Suprapubic skin (tissue), 4 donors: Measurements from ENCODE around the gene LARP6. TPM values are rescaled to one million over a fixed set of nuclear protein-coding genes. Genes with fewer than 3 reads are reported as not detected.

ENCODE experiments used
- DNase-seq, 2 donors: peaks; one replicate each; pipeline ENCODE4 v3.0.0-alpha.2; 2019; ENCODE audit warnings: low spot score in 2 of 2
- H3K27ac ChIP-seq: fragments of 200-600 bp; sonication (generic); one replicate; pipeline ENCODE4 v1.5.1; 2019
- H3K27me3 ChIP-seq: fragments of 200-600 bp; sonication (generic); one replicate; pipeline ENCODE4 v1.5.1; 2019
- H3K36me3 ChIP-seq: fragments of 200-600 bp; sonication (generic); one replicate; pipeline ENCODE4 v1.5.1; 2019
- H3K4me1 ChIP-seq: fragments of 200-600 bp; sonication (generic); one replicate; pipeline ENCODE4 v1.5.1; 2019
- H3K4me3 ChIP-seq: fragments of 200-600 bp; sonication (generic); one replicate; pipeline ENCODE4 v1.5.1; 2019; ENCODE audit warnings: mild to moderate bottlenecking
- H3K9me3 ChIP-seq: fragments of 200-600 bp; sonication (generic); one replicate; pipeline ENCODE4 v1.5.1; 2019
- EP300 ChIP-seq: sonication (generic); formaldehyde crosslinking; IDR thresholded peaks from one replicate; pipeline ENCODE4 v1.6.1; 2017; ENCODE audit warnings: antibody characterized with exemption
- POLR2A ChIP-seq, 2 donors: fragments of 450-650 bp; IDR thresholded peaks; one replicate each; pipeline ENCODE4 v1.6.1; 2017; ENCODE audit warnings: antibody characterized with exemption in 2 of 2, mild to moderate bottlenecking in 2 of 2, moderate library complexity in 2 of 2
- POLR2AphosphoS5 ChIP-seq, 3 donors: sonication (generic); formaldehyde crosslinking; IDR thresholded peaks; one replicate each; pipeline ENCODE4 v1.6.1; 2017; ENCODE audit warnings: antibody characterized with exemption in 3 of 3
- WGBS: methylation state at CpG from one replicate; pipeline ENCODE4 v1.1.5; 2018; 5-methylcytosine and 5-hydroxymethylcytosine counted together
- total RNA-seq, 4 donors: library from RNA; depleted of rRNA; stranded (reverse); fragments of >200 nt; gene quantifications; one replicate each; pipeline ENCODE4 v1.1.0, GENCODE V29; 2016
- TF ChIP-seq, protein P1 (sequence below), 2 donors: fragments of 200-600 bp in 1 of 2; fragments of 450-650 bp in 1 of 2; sonication (generic) in 1 of 2; IDR thresholded peaks; one replicate each; pipeline ENCODE4 v1.5.1; 2016 to 2019; ENCODE audit warnings: antibody characterized with exemption in 2 of 2, mild to moderate bottlenecking in 1 of 2, moderate library complexity in 1 of 2

The LARP6 gene
- total RNA-seq, 4 donors from 2014 or later = 2.4 to 15.0 (median 9.8) TPM

GRCh38 chr15:70788114-70789049 is 65.6 kb downstream of the LARP6 start:
- no peak for DNase-seq
- H3K9me3 ChIP-seq = no peaks in the 10 kb centered on the region
- TF ChIP-seq POLR2AphosphoS5 (IDR thresholded peaks at IDR 0.05) = no peak
- TF ChIP-seq, protein P1, sequence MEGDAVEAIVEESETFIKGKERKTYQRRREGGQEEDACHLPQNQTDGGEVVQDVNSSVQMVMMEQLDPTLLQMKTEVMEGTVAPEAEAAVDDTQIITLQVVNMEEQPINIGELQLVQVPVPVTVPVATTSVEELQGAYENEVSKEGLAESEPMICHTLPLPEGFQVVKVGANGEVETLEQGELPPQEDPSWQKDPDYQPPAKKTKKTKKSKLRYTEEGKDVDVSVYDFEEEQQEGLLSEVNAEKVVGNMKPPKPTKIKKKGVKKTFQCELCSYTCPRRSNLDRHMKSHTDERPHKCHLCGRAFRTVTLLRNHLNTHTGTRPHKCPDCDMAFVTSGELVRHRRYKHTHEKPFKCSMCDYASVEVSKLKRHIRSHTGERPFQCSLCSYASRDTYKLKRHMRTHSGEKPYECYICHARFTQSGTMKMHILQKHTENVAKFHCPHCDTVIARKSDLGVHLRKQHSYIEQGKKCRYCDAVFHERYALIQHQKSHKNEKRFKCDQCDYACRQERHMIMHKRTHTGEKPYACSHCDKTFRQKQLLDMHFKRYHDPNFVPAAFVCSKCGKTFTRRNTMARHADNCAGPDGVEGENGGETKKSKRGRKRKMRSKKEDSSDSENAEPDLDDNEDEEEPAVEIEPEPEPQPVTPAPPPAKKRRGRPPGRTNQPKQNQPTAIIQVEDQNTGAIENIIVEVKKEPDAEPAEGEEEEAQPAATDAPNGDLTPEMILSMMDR (IDR thresholded peaks at IDR 0.05) = no peak
- H3K27ac ChIP-seq = no peak overlapping the region
- H3K4me3 ChIP-seq = no peak overlapping the region
- no peaks in the 10 kb centered on the region for H3K4me1 ChIP-seq
- no peaks in the 10 kb centered on the region for H3K27me3 ChIP-seq
- H3K36me3 ChIP-seq = no peaks in the 10 kb centered on the region
- 84% methylated on average over 6 of the region's 6 CpGs for WGBS

DNA sequence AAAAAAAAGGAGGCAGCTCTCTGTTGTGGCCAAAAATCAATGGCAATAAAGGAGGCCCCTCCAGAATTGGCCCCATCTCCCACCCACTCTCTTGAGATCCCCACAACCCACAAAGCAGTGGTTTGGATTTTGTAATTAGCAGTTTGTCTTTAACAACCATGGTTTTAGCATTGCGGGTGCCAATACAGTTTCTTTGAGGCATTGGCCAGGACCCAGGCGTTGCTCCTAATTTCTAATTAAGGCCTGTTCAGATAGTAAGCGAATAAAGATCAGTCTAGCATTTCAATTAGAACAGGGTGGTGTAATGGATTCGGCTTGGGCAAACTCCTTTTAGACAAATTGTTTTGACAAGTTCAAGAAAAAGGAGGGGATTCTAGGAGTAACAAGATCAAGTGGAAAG is 67.0 kb downstream of the LARP6 start:
- TF ChIP-seq EP300 = no peak

DNA sequence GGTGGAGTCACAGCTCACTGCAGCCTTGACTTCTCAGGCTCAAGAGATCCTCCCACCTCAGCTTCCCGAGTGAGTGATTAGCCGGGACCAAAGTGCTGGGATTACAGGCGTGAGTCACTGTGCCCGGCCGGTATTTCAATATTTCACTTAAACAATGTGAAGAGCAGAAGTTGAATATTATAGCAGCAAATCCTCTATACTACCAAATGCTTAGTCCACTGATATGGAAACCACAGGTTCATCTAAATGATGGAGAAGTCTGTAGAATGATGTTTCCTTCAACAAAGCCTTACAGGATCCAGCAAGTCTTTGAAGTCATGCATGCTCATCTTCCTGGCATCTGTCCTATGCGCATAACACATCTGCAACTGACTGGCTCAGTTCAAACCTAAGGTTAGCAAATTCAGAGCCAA is 70.3 kb downstream of the LARP6 start:
- DNase-seq = no peak
- TF ChIP-seq, protein P1 (IDR thresholded peaks at IDR 0.05) = no peak
- TF ChIP-seq POLR2A (IDR thresholded peaks at IDR 0.05) (no peak), EP300 (no peak), POLR2AphosphoS5 (IDR thresholded peaks at IDR 0.05) (no peak)
- Histone ChIP-seq H3K4me1 (no peaks in the 10 kb centered on the region), H3K4me3 (no peak overlapping the region), H3K27ac (no peak overlapping the region), H3K36me3 (no peaks in the 10 kb centered on the region), H3K27me3 (no peaks in the 10 kb centered on the region), H3K9me3 (no peaks in the 10 kb centered on the region)
- 62% methylated on average over 6 of the region's 6 CpGs for WGBS

More for the DNA sequence above, 67.0 kb downstream of the LARP6 start:
- WGBS = 92% methylated on average over 4 of the region's 4 CpGs
- Histone ChIP-seq H3K4me1 (no peaks in the 10 kb centered on the region), H3K4me3 (no peak overlapping the region), H3K9me3 (no peaks in the 10 kb centered on the region), H3K36me3 (no peaks in the 10 kb centered on the region), H3K27me3 (no peaks in the 10 kb centered on the region), H3K27ac (no peak overlapping the region)
- no peak for DNase-seq

GRCh38 chr15:70783041-70783440 is 70.9 kb downstream of the LARP6 start:
- TF ChIP-seq EP300 = no peak
- TF ChIP-seq POLR2AphosphoS5 (IDR thresholded peaks at IDR 0.05) = no peak
- TF ChIP-seq, protein P1 (IDR thresholded peaks at IDR 0.05) = no peak
- TF ChIP-seq POLR2A (IDR thresholded peaks at IDR 0.05) = no peak
- no peaks in the 10 kb centered on the region for H3K9me3 ChIP-seq
- no peak overlapping the region for H3K27ac ChIP-seq
- no peak for DNase-seq
- H3K36me3 ChIP-seq = no peaks in the 10 kb centered on the region
- H3K4me3 ChIP-seq = no peak overlapping the region
- no peaks in the 10 kb centered on the region for H3K27me3 ChIP-seq
- 83% methylated on average over 3 of the region's 3 CpGs for WGBS
- H3K4me1 ChIP-seq = no peaks in the 10 kb centered on the region

GRCh38 chr15:70781236-70781635 is 72.7 kb downstream of the LARP6 start:
- Histone ChIP-seq H3K4me1 (no peaks in the 10 kb centered on the region), H3K36me3 (no peaks in the 10 kb centered on the region), H3K27me3 (no peaks in the 10 kb centered on the region), H3K9me3 (no peaks in the 10 kb centered on the region), H3K27ac (no peak overlapping the region), H3K4me3 (no peak overlapping the region)
- WGBS = 97% methylated on average over 5 of the region's 5 CpGs
- no peak for DNase-seq
- TF ChIP-seq, protein P1 (IDR thresholded peaks at IDR 0.05) = no peak
- TF ChIP-seq POLR2AphosphoS5 (IDR thresholded peaks at IDR 0.05) (no peak), EP300 (no peak), POLR2A (IDR thresholded peaks at IDR 0.05) (no peak)

Other genes with a start within 250 kb of the LARP6 start
- 10 to 100 TPM; 23.4 to 97.8 (median 27.2) TPM for gene UACA, start 90.6 kb downstream of the LARP6 start, total RNA-seq
- gene THAP10, start 38.3 kb upstream of the LARP6 start, total RNA-seq = 1 to 10 TPM in 3 of 4 donors, under 1 TPM in 1; 0.87 to 2.7 (median 1.2) TPM
- gene LRRC49, start 38.7 kb upstream of the LARP6 start, total RNA-seq = 10 to 100 TPM in 1 of 4 donors, 1 to 10 TPM in 3; 3.3 to 12.6 (median 3.6) TPM